Right kidney (tissue), 1 donor: Measurements from ENCODE around the gene SAA4.
"Not testable (repeated sequence)": the region's sequence is repeated elsewhere in the genome, so short reads cannot be mapped to it uniquely, and the experiment has no call there.

Experiments used
- DNase-seq: peaks from one replicate; pipeline ENCODE4 v3.0.0-alpha.2; 2016

The SAA4 gene

DNA sequence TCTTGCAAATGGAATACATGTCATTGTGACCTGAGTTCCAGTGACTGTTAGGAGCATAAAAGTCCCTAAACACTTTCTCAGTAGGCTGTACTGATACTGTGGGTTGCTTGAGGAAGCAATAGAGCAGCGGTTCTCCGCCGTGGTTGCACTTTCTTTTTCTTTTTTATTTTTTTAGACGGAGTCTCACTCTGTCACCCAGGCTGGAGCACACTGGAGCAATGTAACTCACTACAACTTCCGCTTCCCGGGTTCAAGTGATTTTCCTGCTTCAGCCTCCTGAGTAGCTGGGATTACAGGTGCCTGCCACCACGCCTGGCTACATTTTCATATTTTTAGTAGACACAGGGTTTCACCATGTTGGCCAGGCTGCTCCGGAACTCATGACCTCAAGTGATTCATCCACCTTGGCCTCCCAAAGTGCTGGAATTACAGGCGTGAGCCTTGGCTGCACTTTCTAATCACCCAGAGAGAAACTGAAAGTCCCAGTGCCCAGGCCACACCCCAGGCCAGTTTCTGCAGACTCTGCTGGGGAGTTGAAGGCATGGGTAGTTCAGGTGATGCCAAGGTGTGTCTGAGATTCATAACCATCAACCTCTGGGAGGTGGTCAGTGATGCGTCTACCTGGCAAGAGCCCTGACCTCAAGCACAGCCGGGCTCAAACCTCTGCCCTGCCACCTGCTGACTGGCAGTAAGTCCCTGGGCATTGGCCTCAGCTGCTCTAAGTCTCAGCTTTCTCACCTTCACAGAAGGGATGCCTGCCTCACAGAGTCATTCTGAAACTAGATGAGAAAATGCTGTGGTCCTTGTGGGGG lies 10.0 kb upstream of the SAA4 start:
- DNase-seq: not testable (repeated sequence)

DNA sequence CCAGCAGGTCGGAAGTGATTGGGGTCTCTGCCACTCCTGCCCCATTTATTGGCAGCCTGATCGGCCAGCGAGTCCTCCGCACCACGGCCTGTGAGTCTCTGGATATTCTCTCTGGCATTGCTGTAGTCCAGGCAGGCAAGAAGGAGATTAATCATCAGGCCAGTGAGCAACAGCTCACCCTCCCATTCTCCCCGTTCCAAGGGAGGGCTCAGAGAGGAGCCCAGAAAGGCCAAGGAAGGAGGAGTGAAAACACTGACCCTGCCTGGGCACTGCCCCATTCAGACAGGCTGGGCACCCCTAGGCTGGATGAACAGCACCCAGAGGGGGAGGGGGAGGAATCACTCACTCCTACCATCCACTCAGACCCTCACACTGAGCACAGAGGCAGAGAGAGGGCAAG lies 8.8 kb upstream of the SAA4 start:
- DNase-seq: peak; percentile 16

DNA sequence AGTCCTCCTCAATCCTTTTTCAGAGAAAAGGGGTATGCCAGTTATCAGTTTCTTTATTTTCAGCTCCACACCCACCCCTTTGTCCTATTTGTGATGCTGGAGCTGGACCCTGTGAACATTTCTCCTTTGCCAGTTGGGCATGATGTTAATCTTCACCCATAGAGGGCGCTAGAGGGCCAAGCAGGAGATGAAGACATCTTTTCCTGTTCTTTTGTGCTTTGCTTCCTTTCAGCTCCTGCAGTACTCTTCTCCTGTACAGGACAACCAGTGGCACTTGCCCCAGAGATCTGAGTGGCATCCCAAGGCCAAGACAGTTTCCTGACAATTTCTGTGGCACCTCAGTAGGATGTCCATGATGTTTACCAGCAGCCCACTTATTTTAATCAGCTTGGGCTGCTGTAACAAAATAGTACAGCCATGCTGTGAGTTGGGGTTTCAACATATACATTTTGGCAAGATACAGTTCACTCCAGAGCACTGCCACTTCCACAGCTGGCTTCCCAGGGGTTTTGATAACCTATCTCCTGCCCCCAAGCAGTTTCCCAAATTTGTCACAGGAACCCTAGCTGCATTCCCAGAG lies 7.3 kb upstream of the SAA4 start:
- DNase-seq: no peak

GRCh38 chr11:18239655-18240054 lies 3.1 kb upstream of the SAA4 start:
- DNase-seq: no peak

GRCh38 chr11:18235394-18236334 lies 938 bp downstream of the SAA4 start:
- DNase-seq: no peak

GRCh38 chr11:18233912-18234311 lies 2.7 kb downstream of the SAA4 start:
- DNase-seq: no peak

DNA sequence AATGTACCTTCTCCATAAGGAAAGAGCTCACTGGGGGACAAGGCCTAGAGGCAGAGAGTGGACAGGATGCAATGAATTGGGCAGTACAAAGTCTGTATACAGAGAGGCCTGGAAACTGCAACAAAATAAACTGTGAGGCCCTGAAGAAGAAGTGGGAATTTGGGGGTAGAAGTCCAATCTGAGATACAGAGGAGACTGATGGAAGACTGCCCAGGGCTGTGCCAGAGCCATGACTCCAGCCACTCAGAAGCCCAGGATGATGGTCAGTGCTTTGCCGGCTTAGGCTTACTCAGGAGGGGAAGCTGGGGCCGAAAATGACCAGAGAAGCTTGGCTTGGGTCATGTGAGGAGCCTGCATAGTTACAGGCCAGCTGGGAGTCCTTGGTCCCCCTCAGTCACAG lies 5.7 kb downstream of the SAA4 start:
- DNase-seq: no peak

DNA sequence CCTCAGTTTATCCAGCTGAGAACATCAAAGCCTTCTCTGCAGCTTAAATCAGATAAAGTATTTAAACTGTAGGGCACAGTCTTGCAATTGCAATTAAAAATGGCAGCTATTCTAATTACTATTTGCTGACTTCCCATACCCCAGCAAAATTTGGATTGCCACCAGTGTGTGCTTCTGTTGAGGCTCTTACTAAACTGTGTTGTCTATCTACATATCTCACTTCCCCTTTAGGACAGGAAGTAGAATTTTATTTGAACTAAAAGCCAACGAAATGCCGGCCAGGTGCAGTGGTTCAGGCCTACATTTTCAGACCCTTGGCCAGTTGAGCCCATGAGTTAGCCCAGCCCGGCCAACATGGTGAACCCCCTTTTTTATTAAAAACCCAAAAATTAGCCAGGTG lies 7.1 kb downstream of the SAA4 start:
- DNase-seq: no peak

DNA sequence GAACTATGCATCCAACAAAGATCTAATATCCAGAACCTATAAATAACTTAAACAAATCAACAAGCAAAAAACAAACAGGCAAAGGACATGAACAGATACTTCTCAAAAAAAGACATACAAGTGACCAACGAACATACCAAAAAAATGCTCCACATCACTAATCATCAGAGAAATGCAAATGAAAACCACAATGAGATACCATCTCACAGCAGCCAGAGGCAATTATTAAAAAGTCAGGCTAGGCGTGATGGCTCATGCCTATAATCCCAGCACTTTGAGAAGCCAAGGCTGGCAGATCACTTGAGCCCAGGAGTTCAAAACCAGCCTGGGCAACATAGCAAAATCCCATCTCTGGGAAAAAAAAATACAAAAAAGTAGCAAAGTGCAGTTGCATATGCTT lies 10.7 kb downstream of the SAA4 start:
- no peak for DNase-seq

DNA sequence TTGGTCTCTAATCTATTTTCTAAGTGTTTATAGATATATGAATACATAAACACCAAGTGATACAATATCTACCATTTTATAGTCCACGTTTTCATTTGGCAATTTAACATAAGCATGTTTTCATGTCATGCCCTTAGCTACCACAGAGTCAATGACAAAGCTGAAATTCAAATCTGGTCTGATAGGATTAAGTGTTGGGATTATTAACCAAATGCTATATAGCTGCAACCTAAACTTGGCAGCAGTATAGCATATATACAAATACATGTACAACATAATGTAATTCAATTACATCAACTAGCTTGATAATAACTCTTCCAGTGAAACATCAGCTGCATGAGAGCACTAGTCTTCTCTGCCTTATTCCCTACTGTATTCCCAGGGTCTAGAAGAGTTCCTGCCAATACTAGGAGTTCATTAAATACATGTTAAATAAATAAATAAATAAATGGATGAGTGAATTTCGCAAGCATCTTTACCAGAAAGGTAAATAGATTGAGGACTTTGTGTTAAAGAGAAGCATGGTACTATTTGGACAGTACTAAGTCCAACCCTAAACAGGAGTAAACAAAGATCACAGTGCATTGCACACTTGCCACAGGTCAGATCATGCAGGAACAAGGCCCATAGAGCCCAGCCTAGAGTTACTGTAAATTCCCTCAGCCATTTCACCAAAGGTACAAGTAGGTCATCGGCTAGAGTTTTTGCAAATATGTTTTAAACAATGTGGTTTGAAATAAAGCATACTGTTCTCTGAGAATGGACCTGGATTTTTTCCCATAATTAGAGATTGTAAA lies 12.8 kb downstream of the SAA4 start:
- no peak for DNase-seq

DNA sequence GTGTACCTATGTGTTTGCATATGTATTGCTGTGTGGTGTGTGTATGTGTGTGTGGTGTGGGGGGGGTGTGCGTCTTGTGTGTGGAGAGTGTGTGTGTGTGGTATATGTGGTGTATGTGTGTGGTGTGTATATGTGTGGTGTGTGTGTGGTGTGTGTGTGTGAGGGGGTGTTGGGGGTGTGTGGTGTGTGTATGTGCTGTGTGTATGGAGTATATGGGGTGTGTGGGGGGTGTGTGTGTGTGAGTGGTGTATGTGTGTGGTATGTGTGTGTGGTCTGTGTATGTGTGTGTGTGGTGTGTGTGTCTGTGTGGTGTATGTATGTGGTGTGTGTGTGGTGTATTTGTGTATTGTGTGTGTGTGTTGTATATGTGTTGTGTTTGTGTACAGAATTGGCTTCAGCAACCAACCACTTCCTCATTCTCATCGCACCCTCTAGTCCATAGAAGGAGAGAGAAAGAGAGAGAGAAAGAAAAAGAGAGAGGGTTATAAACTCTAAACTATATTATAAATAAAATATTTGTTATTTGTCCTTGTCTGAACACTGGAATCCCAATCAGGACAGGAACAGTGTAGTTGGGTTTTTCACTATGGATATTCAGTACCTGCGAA lies 13.7 kb downstream of the SAA4 start:
- no peak for DNase-seq

GRCh38 chr11:18221274-18221876 lies 15.2 kb downstream of the SAA4 start:
- DNase-seq: no peak

DNA sequence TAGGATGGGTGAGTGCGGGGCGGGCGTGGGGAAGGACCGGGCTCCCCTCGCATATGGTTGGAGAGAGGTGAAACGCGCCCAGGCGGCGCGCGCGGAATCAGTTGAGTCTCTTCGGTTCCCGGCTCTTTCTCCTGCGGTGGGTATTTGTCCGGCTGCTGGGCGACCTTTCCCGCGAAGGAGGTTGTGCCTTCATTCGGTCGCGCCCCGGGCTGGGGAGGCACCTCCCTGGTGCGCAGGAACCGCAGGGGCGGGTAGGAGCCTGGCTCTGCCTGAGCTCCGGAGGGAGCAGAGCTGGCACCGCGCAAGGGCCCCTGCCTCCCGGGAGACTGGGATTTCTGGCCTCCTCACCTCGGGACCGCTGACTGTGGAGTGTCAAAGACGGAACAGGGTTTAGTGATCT lies 27.5 kb downstream of the SAA4 start:
- no peak for DNase-seq

DNA sequence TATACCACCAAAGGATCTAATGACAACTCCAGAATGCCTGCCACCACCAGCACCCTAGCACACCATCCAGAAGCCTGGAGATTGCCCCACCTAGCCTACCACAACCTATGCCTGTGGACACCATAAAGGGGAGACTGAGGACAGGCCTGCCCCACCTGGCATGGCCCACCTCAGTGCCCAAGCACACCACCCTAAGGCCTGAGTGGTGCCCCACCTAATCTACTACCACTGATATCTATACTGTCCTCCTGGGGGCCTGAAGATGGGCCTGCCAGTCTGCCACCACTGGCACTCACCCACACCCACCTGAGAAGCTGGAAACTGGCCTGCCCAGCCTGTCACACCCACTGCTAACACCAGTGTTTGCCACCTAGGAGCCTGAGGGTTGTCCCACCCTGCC lies 31.8 kb downstream of the SAA4 start:
- no peak for DNase-seq

- no peak for DNase-seq
Observed at GRCh38 chr11:18204220-18204619, 32.4 kb downstream of the SAA4 start.

DNA sequence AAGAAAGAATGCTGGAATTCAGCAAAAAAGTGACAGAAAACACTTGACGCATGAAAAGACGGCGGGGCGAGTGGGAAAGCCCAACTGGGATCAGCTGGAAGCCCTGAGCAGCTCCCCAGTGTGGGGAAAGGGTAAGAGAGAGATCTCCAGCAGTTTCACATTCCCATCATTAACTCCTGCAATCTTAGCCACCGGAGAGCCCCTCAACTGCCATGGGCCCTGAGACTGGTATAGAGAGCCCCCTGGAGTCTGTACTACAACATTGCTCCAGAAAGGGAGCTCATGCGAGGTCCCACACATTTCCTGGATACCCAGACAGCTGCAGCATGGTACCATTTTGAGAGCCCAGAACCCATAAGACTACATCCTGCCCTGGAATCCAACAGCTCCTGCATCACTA lies 32.9 kb downstream of the SAA4 start:
- DNase-seq: no peak

GRCh38 chr11:18197738-18198137 lies 38.9 kb downstream of the SAA4 start:
- not testable (repeated sequence) for DNase-seq

- DNase-seq: no peak
Observed at GRCh38 chr11:18196532-18196931, 40.1 kb downstream of the SAA4 start.

DNA sequence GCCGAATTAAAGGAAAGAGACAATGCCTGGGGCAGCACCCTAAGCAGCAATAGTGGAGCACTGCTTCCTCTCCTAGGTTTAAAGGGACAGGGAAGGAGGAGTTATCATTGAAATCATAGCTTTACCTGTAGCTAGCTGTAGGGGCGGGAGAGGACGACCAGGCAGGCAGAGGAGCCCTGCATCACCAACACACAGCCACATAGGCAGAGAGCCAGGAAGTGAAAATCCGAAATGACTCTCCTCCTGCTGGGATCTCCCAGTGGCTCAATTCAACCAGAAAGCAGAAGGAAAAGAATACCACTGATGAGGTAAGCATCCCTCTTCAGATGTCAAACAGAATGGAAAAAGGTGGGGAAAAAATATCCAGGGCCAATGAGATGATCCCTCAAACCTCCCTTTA lies 43.6 kb downstream of the SAA4 start:
- DNase-seq: no peak

GRCh38 chr11:18191376-18191775 lies 45.2 kb downstream of the SAA4 start:
- no peak for DNase-seq

DNA sequence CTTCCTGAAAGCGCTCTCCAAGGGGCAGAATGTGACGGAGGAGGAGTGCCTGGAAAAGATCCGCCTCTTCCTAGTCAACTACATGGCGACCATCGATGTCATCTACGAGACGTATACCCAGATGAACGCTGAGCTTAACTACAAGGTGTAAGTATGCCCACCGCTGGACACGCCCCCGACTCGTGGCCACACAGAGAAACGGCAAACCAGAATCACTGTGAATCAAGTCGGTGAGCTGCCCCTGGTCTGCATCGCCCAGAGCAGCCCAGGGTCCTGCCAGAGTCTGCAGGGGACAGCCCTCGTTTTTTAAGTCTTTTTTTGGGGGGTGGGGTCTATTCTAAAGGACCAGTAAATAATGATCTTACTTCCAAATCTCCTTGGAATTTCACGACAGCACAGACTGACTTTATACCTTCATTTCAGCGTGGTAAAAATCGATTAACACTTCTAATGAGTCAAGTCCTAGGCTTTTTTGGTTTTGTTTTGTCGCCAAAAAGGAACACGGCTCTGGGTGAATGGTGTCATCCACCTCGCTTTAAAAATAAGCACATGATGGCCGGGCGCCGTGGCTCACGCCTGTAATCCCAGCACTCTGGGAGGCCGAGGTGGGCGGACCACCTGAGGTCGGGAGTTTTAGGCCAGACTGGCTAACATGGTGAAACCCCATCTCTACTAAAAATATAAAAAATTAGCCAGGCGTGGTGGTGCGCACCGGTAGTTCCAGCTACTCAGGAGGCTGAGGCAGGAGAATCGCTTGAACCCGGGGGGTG lies 46.9 kb downstream of the SAA4 start:
- DNase-seq: not testable (repeated sequence)
